GM21526 (cell line): Measurements from ENCODE around the gene PTPRM.

Source experiments
- ATAC-seq: cut with Tn5 transposase; IDR thresholded peaks from one replicate; pipeline ENCODE4 v1.9.1; 2021; ENCODE audit warnings: moderate library complexity; ENCODE audit not compliant: unreplicated experiment, low FRiP score

PTPRM gene

GRCh38 chr18:8065284-8065683, 498.2 kb downstream of the PTPRM start:
- no peak for ATAC-seq

GRCh38 chr18:8065773-8066172, 498.7 kb downstream of the PTPRM start:
- ATAC-seq: no peak

- no peak for ATAC-seq
Measured at GRCh38 chr18:8069708-8070107, 502.6 kb downstream of the PTPRM start.

GRCh38 chr18:8073167-8073566, 506.1 kb downstream of the PTPRM start:
- no peak for ATAC-seq

- ATAC-seq: no peak
Measured at GRCh38 chr18:8080092-8080491, 513.0 kb downstream of the PTPRM start.

GRCh38 chr18:8081267-8081666, 514.2 kb downstream of the PTPRM start:
- ATAC-seq: no peak

- ATAC-seq: no peak
Measured at GRCh38 chr18:8081872-8082553, 514.9 kb downstream of the PTPRM start.

GRCh38 chr18:8084160-8084559, 517.0 kb downstream of the PTPRM start:
- ATAC-seq: no peak

- ATAC-seq: no peak
Measured at GRCh38 chr18:8088626-8089025, 521.5 kb downstream of the PTPRM start.

GRCh38 chr18:8091035-8091434, 523.9 kb downstream of the PTPRM start:
- ATAC-seq: no peak

- no peak for ATAC-seq
Measured at GRCh38 chr18:8095947-8096570, 528.9 kb downstream of the PTPRM start.

- ATAC-seq: no peak
Measured at GRCh38 chr18:8097399-8097798, 530.3 kb downstream of the PTPRM start.

- no peak for ATAC-seq
Measured at GRCh38 chr18:8097927-8098326, 530.8 kb downstream of the PTPRM start.

- no peak for ATAC-seq
Measured at GRCh38 chr18:8106603-8107002, 539.5 kb downstream of the PTPRM start.

- no peak for ATAC-seq
Measured at GRCh38 chr18:8107426-8107825, 540.3 kb downstream of the PTPRM start.

- ATAC-seq: no peak
Measured at GRCh38 chr18:8114480-8114879, 547.4 kb downstream of the PTPRM start.

GRCh38 chr18:8116341-8117005, 549.4 kb downstream of the PTPRM start:
- ATAC-seq: no peak

- ATAC-seq: no peak
Measured at GRCh38 chr18:8117006-8117371, 549.9 kb downstream of the PTPRM start.

GRCh38 chr18:8121101-8121500, 554.0 kb downstream of the PTPRM start:
- ATAC-seq: no peak

GRCh38 chr18:8121942-8122480, 554.9 kb downstream of the PTPRM start:
- ATAC-seq: no peak

- no peak for ATAC-seq
Measured at GRCh38 chr18:8124232-8125146, 557.4 kb downstream of the PTPRM start.
